ENCODE measurements around the gene EPS15. TPM values are rescaled to one million over a fixed set of nuclear protein-coding genes. Genes with fewer than 3 reads are reported as not detected.

EPS15 gene
- total RNA-seq, 1 donor from 2014 or later: 88.5 TPM

- no peak for ATAC-seq
- Histone ChIP-seq H3K27ac (no peak overlapping the region), H3K4me3 (no peak overlapping the region), H3K9me3 (no peaks in the 10 kb centered on the region), H3K4me1 (no peaks in the 10 kb centered on the region), H3K36me3 (peaks cover 12% of the 10 kb centered on the region), H3K27me3 (no peaks in the 10 kb centered on the region)
- intact Hi-C loops (cut with DNase I): no loop called here
- no peak for TF ChIP-seq CTCF (IDR thresholded peaks at IDR 0.05)
- no peak for DNase-seq
Observed at GRCh38 chr1:51420867-51421627, 98.0 kb downstream of the EPS15 start.

- H3K4me3 ChIP-seq: no peak overlapping the region
- H3K27ac ChIP-seq: no peak overlapping the region
- TF ChIP-seq CTCF (IDR thresholded peaks at IDR 0.05): no peak
- peaks cover 12% of the 10 kb centered on the region for H3K36me3 ChIP-seq
- no peaks in the 10 kb centered on the region for H3K9me3 ChIP-seq
- no peak for DNase-seq
- ATAC-seq: no peak
- intact Hi-C loops (cut with DNase I): no loop called here
- H3K27me3 ChIP-seq: no peaks in the 10 kb centered on the region
- no peaks in the 10 kb centered on the region for H3K4me1 ChIP-seq
Observed at GRCh38 chr1:51418384-51418959, 100.6 kb downstream of the EPS15 start.

- ATAC-seq (no peak), DNase-seq (no peak)
- Histone ChIP-seq H3K27me3 (no peaks in the 10 kb centered on the region), H3K9me3 (no peaks in the 10 kb centered on the region), H3K36me3 (peaks cover 12% of the 10 kb centered on the region), H3K4me3 (no peak overlapping the region), H3K4me1 (no peaks in the 10 kb centered on the region), H3K27ac (no peak overlapping the region)
- intact Hi-C loops (cut with DNase I): no loop called here
- TF ChIP-seq CTCF (IDR thresholded peaks at IDR 0.05): no peak
Observed at GRCh38 chr1:51417496-51418383, 101.3 kb downstream of the EPS15 start.

- Histone ChIP-seq H3K4me3 (no peak overlapping the region), H3K27ac (no peak overlapping the region)
- DNase-seq: no peak
Observed at GRCh38 chr1:51416910-51417309, 102.2 kb downstream of the EPS15 start.

GRCh38 chr1:51415963-51416362 lies 103.1 kb downstream of the EPS15 start:
- H3K4me1 ChIP-seq: no peaks in the 10 kb centered on the region
- peaks cover 10% of the 10 kb centered on the region for H3K36me3 ChIP-seq
- intact Hi-C loops (cut with DNase I): no loop called here
- H3K4me3 ChIP-seq: no peak overlapping the region
- no peak for DNase-seq
- no peaks in the 10 kb centered on the region for H3K9me3 ChIP-seq
- no peak for TF ChIP-seq CTCF (IDR thresholded peaks at IDR 0.05)
- ATAC-seq: no peak
- no peaks in the 10 kb centered on the region for H3K27me3 ChIP-seq
- no peak overlapping the region for H3K27ac ChIP-seq

More at GRCh38 chr1:51416910-51417309, 102.2 kb downstream of the EPS15 start:
- TF ChIP-seq CTCF (IDR thresholded peaks at IDR 0.05): no peak
- no peaks in the 10 kb centered on the region for H3K27me3 ChIP-seq
- no peaks in the 10 kb centered on the region for H3K9me3 ChIP-seq
- ATAC-seq: no peak
- peaks cover 12% of the 10 kb centered on the region for H3K36me3 ChIP-seq
- no peaks in the 10 kb centered on the region for H3K4me1 ChIP-seq
- intact Hi-C loops (cut with DNase I): no loop called here
